HG03457 (cell line): Measurements from ENCODE around the gene SRMS.
"Not testable (repeated sequence)": the region's sequence is repeated elsewhere in the genome, so short reads cannot be mapped to it uniquely, and the experiment has no call there.

Experiments used
- ATAC-seq: cut with Tn5 transposase; IDR thresholded peaks from one replicate; pipeline ENCODE4 v1.9.1; 2021; ENCODE audit warnings: moderate number of reproducible peaks; ENCODE audit not compliant: unreplicated experiment

SRMS gene

GRCh38 chr20:63566395-63567135 lies 19.0 kb upstream of the SRMS start:
- ATAC-seq: no peak

GRCh38 chr20:63565699-63566335 lies 18.3 kb upstream of the SRMS start:
- no peak for ATAC-seq

GRCh38 chr20:63565021-63565698 lies 17.6 kb upstream of the SRMS start:
- no peak for ATAC-seq

GRCh38 chr20:63564036-63564810 lies 16.7 kb upstream of the SRMS start:
- ATAC-seq: no peak

- ATAC-seq: no peak
These were observed 15.8 kb upstream of the SRMS start for GRCh38 chr20:63563225-63563935.

- ATAC-seq: no peak
These were observed 15.1 kb upstream of the SRMS start for GRCh38 chr20:63562461-63563224.

- ATAC-seq: no peak
These were observed 14.3 kb upstream of the SRMS start for GRCh38 chr20:63561624-63562396.

GRCh38 chr20:63560856-63561609 lies 13.5 kb upstream of the SRMS start:
- no peak for ATAC-seq

GRCh38 chr20:63560333-63560805 lies 12.8 kb upstream of the SRMS start:
- ATAC-seq: no peak

GRCh38 chr20:63559485-63560332 lies 12.2 kb upstream of the SRMS start:
- not testable (repeated sequence) for ATAC-seq

- ATAC-seq: no peak
These were observed 11.4 kb upstream of the SRMS start for GRCh38 chr20:63558804-63559484.

- ATAC-seq: no peak
These were observed 9.9 kb upstream of the SRMS start for GRCh38 chr20:63557481-63557891.

GRCh38 chr20:63556873-63557478 lies 9.4 kb upstream of the SRMS start:
- ATAC-seq: no peak

GRCh38 chr20:63555661-63556381 lies 8.3 kb upstream of the SRMS start:
- no peak for ATAC-seq

GRCh38 chr20:63554361-63555278 lies 7.1 kb upstream of the SRMS start:
- ATAC-seq: no peak
